SK-N-SH treated with all-trans-retinoic acid at 6 μM for 48 hours (cell line): Measurements from ENCODE around the gene BCAR3.

Experiments
- GLIS3 ChIP-seq: fragments of 250-450 bp; sonication (Bioruptor Pico); IDR thresholded peaks from 2 replicates; pipeline ENCODE4 v1.5.0; 2020; ENCODE audit warnings: mild to moderate bottlenecking, moderate library complexity
- PPARA ChIP-seq: fragments of 250-450 bp; sonication (Bioruptor Pico); IDR thresholded peaks from 2 replicates; pipeline ENCODE4 v1.5.0; 2020; ENCODE audit warnings: mild to moderate bottlenecking, borderline replicate concordance
- RARB ChIP-seq: fragments of 250-450 bp; sonication (Bioruptor Pico); IDR thresholded peaks from 2 replicates; pipeline ENCODE4 v1.8.0; 2021; ENCODE audit warnings: mild to moderate bottlenecking, moderate library complexity
- SNAI2 ChIP-seq: fragments of 250-450 bp; sonication (Bioruptor Pico); IDR thresholded peaks from 2 replicates; pipeline ENCODE4 v1.5.0; 2020; ENCODE audit warnings: mild to moderate bottlenecking, moderate library complexity
- ZFP3 ChIP-seq: fragments of 250-450 bp; sonication (Bioruptor Pico); IDR thresholded peaks from 2 replicates; pipeline ENCODE4 v1.5.0; 2020; ENCODE audit warnings: mild to moderate bottlenecking, moderate library complexity
- ZFP30 ChIP-seq: fragments of 450-650 bp; formaldehyde crosslinking; IDR thresholded peaks from 2 replicates; pipeline ENCODE4 v1.5.0; 2022; ENCODE audit warnings: mild to moderate bottlenecking, moderate library complexity
- TF ChIP-seq, protein P1 (sequence below): fragments of 250-450 bp; sonication (Bioruptor Pico); IDR thresholded peaks from 2 replicates; pipeline ENCODE4 v1.8.0; 2020; ENCODE audit warnings: mild to moderate bottlenecking, moderate library complexity, borderline replicate concordance
- TF ChIP-seq, protein P2 (sequence below): fragments of 250-450 bp; sonication (Bioruptor Pico); IDR thresholded peaks from 2 replicates; pipeline ENCODE4 v1.5.1; 2020; ENCODE audit warnings: low read depth, mild to moderate bottlenecking, moderate library complexity
- TF ChIP-seq, protein P3 (sequence below): fragments of 250-450 bp; sonication (Bioruptor Pico); IDR thresholded peaks from 2 replicates; pipeline ENCODE4 v1.8.0; 2021; ENCODE audit warnings: low read depth, mild to moderate bottlenecking, moderate library complexity, borderline replicate concordance

DNA sequence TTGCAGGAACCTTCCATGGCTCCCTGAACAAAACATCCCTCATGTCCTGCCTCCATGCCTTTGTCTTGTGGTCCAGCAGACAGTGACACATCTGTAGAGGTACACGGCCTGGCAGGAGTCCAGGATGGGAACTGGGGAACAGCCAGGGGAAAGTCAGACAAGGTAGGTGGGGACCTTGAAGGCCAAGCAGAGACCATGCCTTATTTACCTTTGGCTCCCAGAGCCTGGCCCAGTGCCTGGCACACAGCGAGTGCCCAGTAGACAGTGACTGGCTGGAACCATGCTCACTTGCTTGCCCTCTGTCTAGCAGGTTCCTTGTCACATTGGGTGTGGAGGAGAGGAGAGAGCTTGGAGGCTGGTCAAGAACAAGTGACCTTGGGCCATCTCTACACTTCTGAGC is 81.0 kb downstream of the BCAR3 start:
- TF ChIP-seq, protein P1, sequence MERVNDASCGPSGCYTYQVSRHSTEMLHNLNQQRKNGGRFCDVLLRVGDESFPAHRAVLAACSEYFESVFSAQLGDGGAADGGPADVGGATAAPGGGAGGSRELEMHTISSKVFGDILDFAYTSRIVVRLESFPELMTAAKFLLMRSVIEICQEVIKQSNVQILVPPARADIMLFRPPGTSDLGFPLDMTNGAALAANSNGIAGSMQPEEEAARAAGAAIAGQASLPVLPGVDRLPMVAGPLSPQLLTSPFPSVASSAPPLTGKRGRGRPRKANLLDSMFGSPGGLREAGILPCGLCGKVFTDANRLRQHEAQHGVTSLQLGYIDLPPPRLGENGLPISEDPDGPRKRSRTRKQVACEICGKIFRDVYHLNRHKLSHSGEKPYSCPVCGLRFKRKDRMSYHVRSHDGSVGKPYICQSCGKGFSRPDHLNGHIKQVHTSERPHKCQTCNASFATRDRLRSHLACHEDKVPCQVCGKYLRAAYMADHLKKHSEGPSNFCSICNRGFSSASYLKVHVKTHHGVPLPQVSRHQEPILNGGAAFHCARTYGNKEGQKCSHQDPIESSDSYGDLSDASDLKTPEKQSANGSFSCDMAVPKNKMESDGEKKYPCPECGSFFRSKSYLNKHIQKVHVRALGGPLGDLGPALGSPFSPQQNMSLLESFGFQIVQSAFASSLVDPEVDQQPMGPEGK = no peak
- TF ChIP-seq PPARA (no peak), ZFP3 (no peak), GLIS3 (CRISPR knock-in tag) (no peak), SNAI2 (CRISPR knock-in tag) (no peak), RARB (no peak), ZFP30 (CRISPR knock-in tag) (no peak)
- TF ChIP-seq, protein P2, sequence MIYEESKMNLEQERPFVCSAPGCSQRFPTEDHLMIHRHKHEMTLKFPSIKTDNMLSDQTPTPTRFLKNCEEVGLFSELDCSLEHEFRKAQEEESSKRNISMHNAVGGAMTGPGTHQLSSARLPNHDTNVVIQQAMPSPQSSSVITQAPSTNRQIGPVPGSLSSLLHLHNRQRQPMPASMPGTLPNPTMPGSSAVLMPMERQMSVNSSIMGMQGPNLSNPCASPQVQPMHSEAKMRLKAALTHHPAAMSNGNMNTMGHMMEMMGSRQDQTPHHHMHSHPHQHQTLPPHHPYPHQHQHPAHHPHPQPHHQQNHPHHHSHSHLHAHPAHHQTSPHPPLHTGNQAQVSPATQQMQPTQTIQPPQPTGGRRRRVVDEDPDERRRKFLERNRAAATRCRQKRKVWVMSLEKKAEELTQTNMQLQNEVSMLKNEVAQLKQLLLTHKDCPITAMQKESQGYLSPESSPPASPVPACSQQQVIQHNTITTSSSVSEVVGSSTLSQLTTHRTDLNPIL (CRISPR knock-in tag) = no peak
- TF ChIP-seq, protein P3, sequence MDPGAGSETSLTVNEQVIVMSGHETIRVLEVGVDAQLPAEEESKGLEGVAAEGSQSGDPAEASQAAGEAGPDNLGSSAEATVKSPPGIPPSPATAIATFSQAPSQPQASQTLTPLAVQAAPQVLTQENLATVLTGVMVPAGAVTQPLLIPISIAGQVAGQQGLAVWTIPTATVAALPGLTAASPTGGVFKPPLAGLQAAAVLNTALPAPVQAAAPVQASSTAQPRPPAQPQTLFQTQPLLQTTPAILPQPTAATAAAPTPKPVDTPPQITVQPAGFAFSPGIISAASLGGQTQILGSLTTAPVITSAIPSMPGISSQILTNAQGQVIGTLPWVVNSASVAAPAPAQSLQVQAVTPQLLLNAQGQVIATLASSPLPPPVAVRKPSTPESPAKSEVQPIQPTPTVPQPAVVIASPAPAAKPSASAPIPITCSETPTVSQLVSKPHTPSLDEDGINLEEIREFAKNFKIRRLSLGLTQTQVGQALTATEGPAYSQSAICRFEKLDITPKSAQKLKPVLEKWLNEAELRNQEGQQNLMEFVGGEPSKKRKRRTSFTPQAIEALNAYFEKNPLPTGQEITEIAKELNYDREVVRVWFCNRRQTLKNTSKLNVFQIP (CRISPR knock-in tag) = no peak
